ENCODE measurements around the gene APLP1.

Gene APLP1

DNA sequence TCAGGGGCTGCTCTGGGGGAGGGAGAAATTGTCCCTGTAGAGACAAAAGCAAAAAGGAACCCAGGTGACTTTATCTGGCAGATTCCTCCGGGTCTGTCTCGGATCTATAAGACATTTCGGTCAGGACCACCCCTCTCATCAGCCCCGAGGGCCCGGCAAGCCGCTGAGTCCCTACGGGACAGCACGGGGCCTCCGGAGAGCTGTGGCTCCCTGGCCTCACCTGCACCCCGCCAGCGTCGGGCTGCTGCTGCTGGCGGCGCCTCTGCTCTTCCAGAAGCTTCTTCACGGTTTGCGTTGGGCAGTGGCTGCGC is 30.1 kb downstream of the APLP1 start:
- peak overlapping the region; percentile 94 for H3K27ac ChIP-seq (replicated peaks)
- peak overlapping the region; percentile 91 for H3K4me3 ChIP-seq (replicated peaks; ENCODE audit: insufficient read depth, low read length)
- no peak for DNase-seq (ENCODE audit: low read depth in 1 of 2, low spot score in 1 of 2)
- TF ChIP-seq, protein P1, sequence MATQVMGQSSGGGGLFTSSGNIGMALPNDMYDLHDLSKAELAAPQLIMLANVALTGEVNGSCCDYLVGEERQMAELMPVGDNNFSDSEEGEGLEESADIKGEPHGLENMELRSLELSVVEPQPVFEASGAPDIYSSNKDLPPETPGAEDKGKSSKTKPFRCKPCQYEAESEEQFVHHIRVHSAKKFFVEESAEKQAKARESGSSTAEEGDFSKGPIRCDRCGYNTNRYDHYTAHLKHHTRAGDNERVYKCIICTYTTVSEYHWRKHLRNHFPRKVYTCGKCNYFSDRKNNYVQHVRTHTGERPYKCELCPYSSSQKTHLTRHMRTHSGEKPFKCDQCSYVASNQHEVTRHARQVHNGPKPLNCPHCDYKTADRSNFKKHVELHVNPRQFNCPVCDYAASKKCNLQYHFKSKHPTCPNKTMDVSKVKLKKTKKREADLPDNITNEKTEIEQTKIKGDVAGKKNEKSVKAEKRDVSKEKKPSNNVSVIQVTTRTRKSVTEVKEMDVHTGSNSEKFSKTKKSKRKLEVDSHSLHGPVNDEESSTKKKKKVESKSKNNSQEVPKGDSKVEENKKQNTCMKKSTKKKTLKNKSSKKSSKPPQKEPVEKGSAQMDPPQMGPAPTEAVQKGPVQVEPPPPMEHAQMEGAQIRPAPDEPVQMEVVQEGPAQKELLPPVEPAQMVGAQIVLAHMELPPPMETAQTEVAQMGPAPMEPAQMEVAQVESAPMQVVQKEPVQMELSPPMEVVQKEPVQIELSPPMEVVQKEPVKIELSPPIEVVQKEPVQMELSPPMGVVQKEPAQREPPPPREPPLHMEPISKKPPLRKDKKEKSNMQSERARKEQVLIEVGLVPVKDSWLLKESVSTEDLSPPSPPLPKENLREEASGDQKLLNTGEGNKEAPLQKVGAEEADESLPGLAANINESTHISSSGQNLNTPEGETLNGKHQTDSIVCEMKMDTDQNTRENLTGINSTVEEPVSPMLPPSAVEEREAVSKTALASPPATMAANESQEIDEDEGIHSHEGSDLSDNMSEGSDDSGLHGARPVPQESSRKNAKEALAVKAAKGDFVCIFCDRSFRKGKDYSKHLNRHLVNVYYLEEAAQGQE (IDR thresholded peaks at IDR 0.05; ENCODE audit: insufficient replicate concordance, low read depth) = no peak
- TF ChIP-seq, protein P2, sequence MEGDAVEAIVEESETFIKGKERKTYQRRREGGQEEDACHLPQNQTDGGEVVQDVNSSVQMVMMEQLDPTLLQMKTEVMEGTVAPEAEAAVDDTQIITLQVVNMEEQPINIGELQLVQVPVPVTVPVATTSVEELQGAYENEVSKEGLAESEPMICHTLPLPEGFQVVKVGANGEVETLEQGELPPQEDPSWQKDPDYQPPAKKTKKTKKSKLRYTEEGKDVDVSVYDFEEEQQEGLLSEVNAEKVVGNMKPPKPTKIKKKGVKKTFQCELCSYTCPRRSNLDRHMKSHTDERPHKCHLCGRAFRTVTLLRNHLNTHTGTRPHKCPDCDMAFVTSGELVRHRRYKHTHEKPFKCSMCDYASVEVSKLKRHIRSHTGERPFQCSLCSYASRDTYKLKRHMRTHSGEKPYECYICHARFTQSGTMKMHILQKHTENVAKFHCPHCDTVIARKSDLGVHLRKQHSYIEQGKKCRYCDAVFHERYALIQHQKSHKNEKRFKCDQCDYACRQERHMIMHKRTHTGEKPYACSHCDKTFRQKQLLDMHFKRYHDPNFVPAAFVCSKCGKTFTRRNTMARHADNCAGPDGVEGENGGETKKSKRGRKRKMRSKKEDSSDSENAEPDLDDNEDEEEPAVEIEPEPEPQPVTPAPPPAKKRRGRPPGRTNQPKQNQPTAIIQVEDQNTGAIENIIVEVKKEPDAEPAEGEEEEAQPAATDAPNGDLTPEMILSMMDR (IDR thresholded peaks at IDR 0.05; ENCODE audit: insufficient read depth, low read length) = no peak
- TF ChIP-seq POLR2AphosphoS5 (IDR thresholded peaks at IDR 0.05; ENCODE audit: low read depth) = no peak
- no peaks in the 10 kb centered on the region for H3K27me3 ChIP-seq (ENCODE audit: insufficient read depth, poor library complexity, severe bottlenecking)

DNA sequence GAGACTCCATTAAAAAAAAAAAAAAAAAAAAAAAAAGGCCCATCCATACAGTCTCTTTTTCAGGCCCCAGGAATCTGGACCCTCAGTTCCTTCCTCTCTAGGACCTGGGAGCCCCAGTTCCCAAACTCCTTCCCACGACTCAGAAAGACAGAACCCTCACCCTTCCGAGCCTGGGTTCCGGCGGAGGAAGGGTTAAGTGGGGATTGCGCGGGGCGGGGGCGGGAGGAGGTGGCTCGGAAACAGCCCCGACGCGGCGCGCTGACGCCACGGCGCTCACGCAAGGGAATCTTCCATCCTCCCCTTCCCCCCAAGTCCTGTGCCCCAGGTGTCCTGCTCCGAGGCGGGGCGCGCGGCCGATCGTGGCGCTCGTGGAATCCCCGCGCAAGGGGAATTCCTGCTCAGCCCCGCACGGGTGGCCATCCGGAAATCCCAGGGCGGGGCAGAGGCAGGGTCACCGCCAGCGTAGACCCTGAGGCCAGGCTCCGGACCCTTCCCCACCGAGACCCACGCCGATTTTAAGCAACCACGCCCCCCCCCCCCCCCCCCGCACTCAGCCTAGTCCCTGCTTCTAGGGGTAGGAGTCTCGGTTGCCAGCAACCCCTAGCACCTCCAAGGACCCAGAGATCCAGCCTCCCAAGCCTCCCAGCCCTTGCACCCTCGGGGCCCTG is 31.3 kb downstream of the APLP1 start:
- Histone ChIP-seq H3K4me3 (replicated peaks; ENCODE audit: insufficient read depth, low read length) (peak overlapping the region; percentile 91), H3K27me3 (ENCODE audit: insufficient read depth, poor library complexity, severe bottlenecking) (no peaks in the 10 kb centered on the region), H3K27ac (replicated peaks) (peak overlapping the region; percentile 94)
- TF ChIP-seq SPI1 (IDR thresholded peaks at IDR 0.05; ENCODE audit: borderline replicate concordance, low read depth) (no peak), GABPA (IDR thresholded peaks at IDR 0.05; ENCODE audit: low read depth) (no peak), POLR2AphosphoS5 (IDR thresholded peaks at IDR 0.05; ENCODE audit: low read depth) (peak; percentile 76; the same call in 1 of the 2 replicates)
- TF ChIP-seq, protein P2 (IDR thresholded peaks at IDR 0.05; ENCODE audit: insufficient read depth, low read length) = no peak
- peak in 1 of 2 experiments; percentile 87 for DNase-seq (ENCODE audit: low read depth in 1 of 2, low spot score in 1 of 2)

DNA sequence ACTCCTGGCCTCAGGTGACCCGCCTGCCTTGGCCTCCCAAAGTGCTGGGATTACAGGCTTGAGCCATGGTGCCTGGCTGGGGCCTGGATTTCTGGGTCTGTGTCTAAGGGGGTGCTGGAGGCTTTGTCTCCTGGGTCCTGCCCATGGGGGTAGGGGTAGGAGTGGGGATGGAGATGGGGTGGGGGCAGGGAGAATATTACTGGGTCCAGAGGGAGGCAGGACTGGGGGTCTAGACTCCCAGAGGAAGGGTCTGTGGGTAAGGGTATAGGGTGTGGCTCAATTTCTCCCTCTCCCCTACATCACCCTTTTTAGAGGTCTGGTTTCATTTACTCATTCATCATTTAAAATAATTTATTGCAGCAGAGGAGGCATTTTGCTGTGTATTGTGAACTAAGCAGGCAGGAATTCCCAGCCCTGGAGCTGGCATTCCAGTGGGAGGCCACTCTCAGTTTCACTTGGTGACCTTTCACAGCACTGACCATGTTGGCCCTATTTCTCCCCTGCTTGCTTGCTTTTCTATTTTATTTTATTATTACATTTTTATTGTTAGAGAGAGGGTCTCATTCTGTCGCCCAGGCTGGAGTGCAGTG is 32.8 kb downstream of the APLP1 start:
- no peak for DNase-seq (ENCODE audit: low read depth in 1 of 2, low spot score in 1 of 2)
- TF ChIP-seq, protein P2 (IDR thresholded peaks at IDR 0.05; ENCODE audit: insufficient read depth, low read length) = no peak
- TF ChIP-seq GABPA (IDR thresholded peaks at IDR 0.05; ENCODE audit: low read depth) (no peak), SPI1 (IDR thresholded peaks at IDR 0.05; ENCODE audit: borderline replicate concordance, low read depth) (no peak), POLR2AphosphoS5 (IDR thresholded peaks at IDR 0.05; ENCODE audit: low read depth) (no peak)
- TF ChIP-seq, protein P1 (IDR thresholded peaks at IDR 0.05; ENCODE audit: insufficient replicate concordance, low read depth) = no peak
- Histone ChIP-seq H3K27ac (replicated peaks) (peak overlapping the region; percentile 94), H3K4me3 (replicated peaks; ENCODE audit: insufficient read depth, low read length) (peak overlapping the region; percentile 91), H3K27me3 (ENCODE audit: insufficient read depth, poor library complexity, severe bottlenecking) (no peaks in the 10 kb centered on the region)

Measured in HL-60 (cell line).